Skeletal muscle cell (primary cell): ENCODE data around the gene ANKS1B.

Experiments
- DNase-seq: peaks from one replicate; pipeline ENCODE4 v3.0.0-alpha.2; 2010; ENCODE audit warnings: low read depth
- H3K4me3 ChIP-seq: 2 replicates; pipeline ENCODE4 v1.5.1; 2011; ENCODE audit warnings: low read depth, mild to moderate bottlenecking, control low read depth, low read length, moderate library complexity

The ANKS1B gene

GRCh38 chr12:99529966-99530365 lies 454.8 kb downstream of the ANKS1B start:
- H3K4me3 ChIP-seq: no peak overlapping the region
- no peak for DNase-seq

GRCh38 chr12:99528478-99528877 lies 456.3 kb downstream of the ANKS1B start:
- no peak overlapping the region for H3K4me3 ChIP-seq
- no peak for DNase-seq

DNA sequence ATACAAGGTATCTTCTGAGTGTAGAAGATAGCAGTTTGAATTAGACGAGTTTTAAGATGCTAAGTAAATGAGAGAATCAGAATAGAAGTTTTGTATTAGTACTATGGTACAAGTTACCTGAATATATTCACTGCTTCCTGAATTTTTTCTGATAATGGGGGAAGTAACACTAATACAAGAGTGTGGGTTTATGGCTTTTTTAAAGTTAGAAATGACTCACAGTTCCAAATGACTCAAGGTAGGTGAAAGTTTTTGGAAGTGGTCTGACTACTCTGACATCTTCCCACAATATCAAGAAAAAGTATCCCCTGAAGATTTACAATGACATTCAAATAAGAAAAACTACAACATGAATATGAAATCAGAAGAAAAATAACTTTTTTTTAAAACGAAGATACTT lies 460.9 kb downstream of the ANKS1B start:
- no peak overlapping the region for H3K4me3 ChIP-seq
- DNase-seq: no peak

- no peak overlapping the region for H3K4me3 ChIP-seq
- DNase-seq: no peak
Observed at GRCh38 chr12:99522456-99522855, 462.3 kb downstream of the ANKS1B start.

- H3K4me3 ChIP-seq: no peak overlapping the region
- no peak for DNase-seq
Observed at GRCh38 chr12:99521664-99522063, 463.1 kb downstream of the ANKS1B start.

DNA sequence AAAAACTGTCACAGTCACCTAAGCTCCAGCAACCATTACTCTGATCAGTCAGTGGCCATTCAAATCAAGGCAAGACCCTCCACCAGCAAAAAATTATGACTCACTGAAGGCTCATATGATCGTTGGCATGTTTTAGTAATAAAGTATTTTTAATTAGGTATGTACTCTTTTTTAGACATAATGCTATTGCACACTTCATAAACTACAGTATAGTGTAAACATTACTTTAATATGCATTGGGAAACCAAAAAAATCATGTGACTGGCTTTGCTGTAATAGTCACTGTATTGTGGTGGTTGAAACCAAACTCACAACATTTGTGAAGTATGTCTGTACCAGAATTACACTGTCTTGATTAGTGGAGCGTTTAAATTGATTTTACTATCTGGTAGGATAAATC lies 471.7 kb downstream of the ANKS1B start:
- H3K4me3 ChIP-seq: no peak overlapping the region
- DNase-seq: no peak

- no peak for DNase-seq
- no peak overlapping the region for H3K4me3 ChIP-seq
Observed at GRCh38 chr12:99505805-99506204, 478.9 kb downstream of the ANKS1B start.

DNA sequence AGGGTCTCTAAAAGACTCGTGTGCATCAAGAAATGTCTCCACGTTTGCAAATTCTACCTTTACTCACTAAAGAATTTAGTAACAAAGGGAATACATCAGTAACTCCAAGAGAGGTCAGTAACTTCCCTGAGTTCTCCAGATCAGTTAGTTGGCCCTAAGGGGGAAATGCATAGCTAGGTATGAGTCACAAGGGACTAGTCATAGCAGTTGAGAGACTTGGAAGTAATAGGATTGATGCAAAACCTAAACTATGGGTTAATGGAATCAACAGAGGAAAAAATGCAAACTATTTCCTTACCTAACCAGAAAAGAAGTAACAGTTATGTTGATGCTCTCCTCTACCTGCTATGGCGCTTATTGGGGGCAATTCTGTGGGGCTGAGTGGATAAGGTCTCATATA lies 486.0 kb downstream of the ANKS1B start:
- no peak overlapping the region for H3K4me3 ChIP-seq
- no peak for DNase-seq

GRCh38 chr12:99495799-99496198 lies 488.9 kb downstream of the ANKS1B start:
- no peak overlapping the region for H3K4me3 ChIP-seq

DNA sequence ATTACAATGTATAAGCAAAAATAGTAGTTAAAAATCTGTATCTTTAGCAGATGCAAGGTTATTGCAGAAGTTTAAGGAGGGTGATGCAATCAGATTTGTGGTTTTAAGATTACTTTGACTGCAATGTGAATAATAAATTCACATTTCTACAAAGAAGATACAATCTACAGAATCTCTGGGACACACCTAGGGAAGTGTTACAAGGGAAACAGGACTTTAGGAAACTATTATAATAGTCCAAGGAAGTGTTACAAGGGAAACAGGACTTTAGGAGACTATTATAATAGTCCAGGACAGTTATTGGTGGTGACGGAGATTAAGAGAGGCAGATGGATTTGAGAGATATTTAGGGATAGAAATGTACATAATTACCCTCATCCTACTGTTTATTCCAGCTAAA lies 491.5 kb downstream of the ANKS1B start:
- no peak overlapping the region for H3K4me3 ChIP-seq
- DNase-seq: no peak

More at GRCh38 chr12:99495799-99496198, 488.9 kb downstream of the ANKS1B start:
- DNase-seq: no peak

GRCh38 chr12:99486277-99486676 lies 498.5 kb downstream of the ANKS1B start:
- DNase-seq: no peak
- no peak overlapping the region for H3K4me3 ChIP-seq

- DNase-seq: no peak
- H3K4me3 ChIP-seq: no peak overlapping the region
Observed at GRCh38 chr12:99479149-99479548, 505.6 kb downstream of the ANKS1B start.

- no peak overlapping the region for H3K4me3 ChIP-seq
- DNase-seq: no peak
Observed at GRCh38 chr12:99476956-99477355, 507.8 kb downstream of the ANKS1B start.

DNA sequence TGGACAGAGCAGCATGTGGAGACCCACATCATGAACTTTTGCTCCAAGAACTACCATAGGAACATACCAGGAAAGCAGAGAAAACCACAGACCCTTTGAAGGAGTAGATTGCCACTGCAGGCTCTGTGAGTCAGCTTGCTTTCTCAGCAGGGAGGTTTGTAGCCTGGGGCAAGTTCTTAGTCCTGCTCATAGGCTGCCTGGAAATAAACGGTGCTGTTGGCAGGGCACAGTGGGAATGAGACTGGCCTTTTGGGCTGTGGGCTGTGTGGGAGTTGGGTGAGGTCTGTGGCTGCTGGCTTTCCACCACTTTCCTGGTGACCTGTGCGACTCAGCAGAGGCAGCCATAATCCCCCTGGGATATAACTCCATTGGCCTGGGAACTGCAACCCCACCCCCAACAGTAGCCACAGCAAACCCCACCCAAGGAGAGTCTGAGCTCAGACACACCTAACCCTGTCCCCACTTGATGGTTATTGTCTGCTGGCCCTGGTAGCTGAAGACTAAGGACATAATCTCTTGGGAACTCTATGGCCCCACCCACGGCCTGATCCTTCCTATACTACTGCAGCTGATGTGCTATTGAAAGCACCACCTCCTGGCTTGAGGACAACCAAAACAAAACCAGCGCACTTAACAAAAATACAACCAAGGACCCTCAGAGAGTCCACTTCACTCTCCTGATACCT lies 529.2 kb downstream of the ANKS1B start:
- no peak for DNase-seq
- H3K4me3 ChIP-seq: no peak overlapping the region

DNA sequence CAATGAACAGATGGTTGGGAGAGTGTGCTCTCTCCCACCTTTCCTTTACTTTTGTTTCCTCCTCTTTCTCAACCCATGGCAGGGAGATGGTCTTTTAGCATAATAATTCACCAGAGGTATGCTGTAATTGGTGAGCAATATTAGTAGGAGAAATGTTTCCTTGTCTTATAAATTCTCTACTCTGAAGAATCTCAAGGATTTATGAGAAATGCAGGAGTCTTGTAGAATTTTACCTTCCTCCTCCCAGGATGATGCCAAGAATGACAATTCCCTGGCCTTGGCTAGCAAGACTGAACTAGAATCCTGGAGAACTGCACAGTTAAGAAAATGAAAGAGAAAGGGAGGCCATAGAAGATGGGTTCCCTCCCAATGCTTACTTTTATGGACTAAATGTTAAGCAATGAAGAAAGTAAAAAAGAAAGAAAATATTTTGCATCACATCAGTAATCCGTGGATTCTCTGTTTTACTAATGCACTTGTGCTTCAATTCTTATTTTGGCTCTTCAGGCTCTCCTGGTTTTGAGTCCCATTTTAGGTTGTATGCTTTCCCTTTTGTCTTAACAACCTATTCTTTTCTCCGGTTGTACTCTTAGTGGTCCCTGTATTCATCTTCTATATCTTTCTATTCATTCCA lies 530.1 kb downstream of the ANKS1B start:
- DNase-seq: no peak
- H3K4me3 ChIP-seq: no peak overlapping the region

DNA sequence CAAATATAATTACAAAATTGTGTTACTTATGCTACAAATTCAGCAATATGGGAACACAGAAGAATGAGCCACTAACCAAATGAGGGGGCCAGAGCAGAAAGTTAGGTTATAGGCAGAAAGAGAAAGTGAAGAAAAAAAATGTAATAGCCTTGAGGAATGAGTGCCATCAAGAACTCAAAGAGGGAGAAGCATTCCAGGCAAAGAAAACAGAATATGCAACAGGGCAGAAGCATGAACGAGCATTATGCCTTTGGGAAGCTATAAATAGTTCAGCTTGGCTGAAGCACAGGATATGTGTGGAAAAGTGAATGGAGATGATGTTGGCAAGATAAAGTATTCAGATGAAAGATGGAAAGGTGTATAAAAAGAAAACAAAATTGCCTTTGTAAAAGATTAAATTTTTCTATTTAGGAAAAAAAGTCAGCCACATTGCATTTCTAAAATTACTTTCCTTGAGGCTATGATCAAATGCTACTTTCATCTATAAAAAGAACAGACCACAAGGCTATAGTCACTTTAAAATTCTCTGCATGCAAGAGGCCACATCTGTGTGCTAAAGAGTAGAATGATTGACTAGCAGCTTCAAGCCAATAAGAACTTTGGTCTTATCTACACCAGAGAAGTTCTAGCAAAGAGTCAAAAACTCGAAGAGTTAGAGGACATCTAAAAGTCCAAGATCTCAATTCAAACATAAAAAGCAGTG lies 530.7 kb downstream of the ANKS1B start:
- H3K4me3 ChIP-seq: no peak overlapping the region
- DNase-seq: no peak

DNA sequence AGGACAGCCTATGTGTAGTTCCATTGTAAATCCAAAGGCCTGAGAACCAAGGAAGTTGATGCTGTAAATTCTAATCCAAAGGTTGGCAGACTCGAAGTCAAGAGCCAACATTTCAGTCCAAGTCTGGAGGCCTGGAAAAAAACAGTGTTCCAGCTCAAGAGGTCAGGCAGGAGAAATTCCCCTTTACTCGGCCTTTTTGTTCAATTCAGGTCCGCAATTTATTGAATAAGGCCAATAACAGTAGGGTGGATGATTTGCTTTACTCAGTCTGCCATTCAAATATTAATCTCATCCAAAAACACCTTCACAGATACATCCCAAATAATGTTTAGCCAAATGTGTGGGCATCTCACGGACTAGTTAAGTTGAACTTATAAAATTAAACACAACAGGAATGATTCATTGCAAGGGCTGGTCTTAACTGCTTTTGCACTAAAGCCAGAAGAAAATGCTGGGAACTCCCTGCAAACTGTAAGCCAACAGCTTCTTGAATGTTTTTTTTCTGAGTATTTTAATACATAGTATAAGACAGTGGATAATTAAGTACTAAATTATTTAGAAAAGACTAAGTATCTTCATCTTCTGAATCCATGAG lies 534.6 kb downstream of the ANKS1B start:
- no peak overlapping the region for H3K4me3 ChIP-seq
- DNase-seq: no peak

DNA sequence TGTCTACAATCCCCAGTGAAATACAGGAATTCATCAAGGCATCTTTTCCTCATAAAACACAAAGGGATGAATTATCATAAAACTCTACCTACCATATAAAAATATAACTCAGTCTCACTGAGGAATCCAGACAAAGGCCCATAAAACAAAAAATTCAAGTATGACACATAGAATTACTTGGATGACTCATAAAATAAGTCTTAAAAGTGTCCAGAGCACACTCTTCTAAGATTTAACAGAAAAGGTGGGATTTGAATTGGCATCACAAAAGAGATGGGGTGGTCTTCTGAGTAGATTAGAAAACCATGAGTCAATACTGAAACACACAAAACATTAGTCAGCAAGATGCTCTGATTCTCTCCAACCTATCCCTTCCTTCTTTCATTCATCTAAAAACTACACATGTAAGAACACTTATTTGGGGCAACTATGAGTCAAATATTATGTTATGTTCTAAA lies 539.8 kb downstream of the ANKS1B start:
- no peak for DNase-seq
- no peak overlapping the region for H3K4me3 ChIP-seq

- no peak overlapping the region for H3K4me3 ChIP-seq
- no peak for DNase-seq
Observed at GRCh38 chr12:99442758-99443157, 542.0 kb downstream of the ANKS1B start.

DNA sequence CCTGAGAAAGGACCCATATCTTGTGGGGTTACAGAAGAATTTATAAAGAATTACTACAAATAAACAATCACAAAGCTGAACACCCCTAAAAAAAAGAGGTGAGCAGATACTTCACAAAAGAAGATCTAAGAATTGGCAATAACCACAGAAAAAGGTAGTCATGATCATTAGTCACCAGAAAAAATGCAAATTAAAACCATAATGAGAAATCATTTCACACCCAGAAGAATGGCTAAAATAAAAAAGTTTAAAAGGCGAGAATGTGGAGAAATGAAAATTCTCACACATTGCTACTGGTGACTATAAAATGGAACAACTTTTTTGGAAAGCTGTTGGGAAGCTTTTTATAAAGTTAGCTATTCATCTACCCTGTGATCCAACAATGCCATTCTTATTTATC lies 545.3 kb downstream of the ANKS1B start:
- DNase-seq: no peak
- H3K4me3 ChIP-seq: no peak overlapping the region
